NCI-H524 treated with DMSO at 0.1 percent for 48 hours (cell line): ENCODE results near the gene NHLRC2.
"Not testable (repeated sequence)": the region's sequence is repeated elsewhere in the genome, so short reads cannot be mapped to it uniquely, and the experiment has no call there.

Source experiments
- DNase-seq: peaks from one replicate; lab custom pipeline; 2025; lab: John Stamatoyannopoulos, UW

Gene NHLRC2

GRCh38 chr10:113941140-113941539, 86.7 kb downstream of the NHLRC2 start:
- no peak for DNase-seq

GRCh38 chr10:113943196-113943595, 88.7 kb downstream of the NHLRC2 start:
- DNase-seq, result not testable (repeated sequence)

GRCh38 chr10:113945075-113945686, 90.7 kb downstream of the NHLRC2 start:
- DNase-seq, result no peak

GRCh38 chr10:113945687-113946085, 91.2 kb downstream of the NHLRC2 start:
- DNase-seq, result no peak

- no peak for DNase-seq
Observed at GRCh38 chr10:113947184-113948041, 93.0 kb downstream of the NHLRC2 start.

- no peak for DNase-seq
Observed at GRCh38 chr10:113948048-113948447, 93.6 kb downstream of the NHLRC2 start.

GRCh38 chr10:113950268-113950667, 95.8 kb downstream of the NHLRC2 start:
- no peak for DNase-seq

GRCh38 chr10:113953505-113954272, 99.2 kb downstream of the NHLRC2 start:
- DNase-seq, result no peak

GRCh38 chr10:113954409-113954808, 99.9 kb downstream of the NHLRC2 start:
- DNase-seq, result no peak

- DNase-seq, result no peak
Observed at GRCh38 chr10:113957013-113957412, 102.6 kb downstream of the NHLRC2 start.

- DNase-seq, result no peak
Observed at GRCh38 chr10:113958631-113959382, 104.3 kb downstream of the NHLRC2 start.

- DNase-seq, result no peak
Observed at GRCh38 chr10:113959383-113959760, 104.9 kb downstream of the NHLRC2 start.

- DNase-seq, result no peak
Observed at GRCh38 chr10:113960617-113961181, 106.2 kb downstream of the NHLRC2 start.

- no peak for DNase-seq
Observed at GRCh38 chr10:113961182-113962031, 106.9 kb downstream of the NHLRC2 start.

GRCh38 chr10:113965077-113965476, 110.6 kb downstream of the NHLRC2 start:
- DNase-seq, result no peak

GRCh38 chr10:113965683-113966082, 111.2 kb downstream of the NHLRC2 start:
- no peak for DNase-seq
